Tongue (tissue), 2 donors: ENCODE results near the gene RANBP3. TPM values are rescaled to one million over a fixed set of nuclear protein-coding genes. Genes with fewer than 3 reads are reported as not detected.
"Not testable (repeated sequence)": the region's sequence is repeated elsewhere in the genome, so short reads cannot be mapped to it uniquely, and the experiment has no call there.

Experiments
- DNase-seq: peaks from one replicate; pipeline ENCODE4 v3.0.0-alpha.2; 2015
- total RNA-seq: library from RNA; depleted of rRNA; stranded (reverse); fragments of >200 nt; gene quantifications from one replicate; pipeline ENCODE4 v1.2.3, GENCODE V29; 2014

RANBP3 gene
- 40.2 TPM for total RNA-seq

- peak; percentile 100 for DNase-seq
Measured at GRCh38 chr19:5977785-5978605, at the start of gene RANBP3. TSS of gene RANBP3 (minus strand) at chr19:5978140. CDS start at chr19:5978082, 58 bp downstream.

- DNase-seq, result no peak
Measured at GRCh38 chr19:6026390-6027227, 48.7 kb upstream of the RANBP3 start.

GRCh38 chr19:6024756-6025155, 46.8 kb upstream of the RANBP3 start:
- not testable (repeated sequence) for DNase-seq

GRCh38 chr19:6023936-6024335, 46.0 kb upstream of the RANBP3 start:
- no peak for DNase-seq

GRCh38 chr19:6023085-6023682, 45.2 kb upstream of the RANBP3 start:
- no peak for DNase-seq

- no peak for DNase-seq
Measured at GRCh38 chr19:6022570-6023064, 44.7 kb upstream of the RANBP3 start.

- DNase-seq, result peak; percentile 94
Measured at GRCh38 chr19:6021878-6022569, 44.1 kb upstream of the RANBP3 start.

- DNase-seq, result peak; percentile 34
Measured at GRCh38 chr19:6020972-6021805, 43.2 kb upstream of the RANBP3 start.

- DNase-seq, result peak; percentile 67
Measured at GRCh38 chr19:6020166-6020882, 42.4 kb upstream of the RANBP3 start.

- no peak for DNase-seq
Measured at GRCh38 chr19:6018786-6019185, 40.8 kb upstream of the RANBP3 start.

- DNase-seq, result no peak
Measured at GRCh38 chr19:6017576-6017975, 39.6 kb upstream of the RANBP3 start.

- no peak for DNase-seq
Measured at GRCh38 chr19:6015841-6016545, 38.1 kb upstream of the RANBP3 start.

GRCh38 chr19:6014551-6015135, 36.7 kb upstream of the RANBP3 start:
- no peak for DNase-seq

- no peak for DNase-seq
Measured at GRCh38 chr19:6012426-6013170, 34.7 kb upstream of the RANBP3 start.

GRCh38 chr19:6011794-6012193, 33.9 kb upstream of the RANBP3 start:
- DNase-seq, result no peak

- DNase-seq, result no peak
Measured at GRCh38 chr19:6011206-6011605, 33.3 kb upstream of the RANBP3 start.

- DNase-seq, result no peak
Measured at GRCh38 chr19:6010107-6010506, 32.2 kb upstream of the RANBP3 start.

GRCh38 chr19:6007866-6008265, 29.9 kb upstream of the RANBP3 start:
- no peak for DNase-seq

GRCh38 chr19:6006896-6007295, 29.0 kb upstream of the RANBP3 start:
- no peak for DNase-seq
